Natural killer cell (primary cell): ENCODE results near the gene KMO. TPM values are rescaled to one million over a fixed set of nuclear protein-coding genes. Genes with fewer than 3 reads are reported as not detected.

ENCODE experiments used
- ATAC-seq, 3 donors: fragments of 150-1000 bp in 2 of 3; fragments of 200-7000 bp in 1 of 3; cut with Tn5 transposase; 1 replicate in 1 of 3; 2 replicates in 2 of 3; pipeline ENCODE4 v1.10.0; 2021; ENCODE audit warnings: mild to moderate bottlenecking in 2 of 3, moderate library complexity in 2 of 3
- DNase-seq, 2 donors: peaks; one replicate each; pipeline versions ENCODE4 v3.0.0 to v3.0.0-alpha.2; 2013 to 2021; ENCODE audit warnings: mixed read lengths in 1 of 2
- H3K27ac ChIP-seq: one replicate; pipeline ENCODE4 v1.5.1; 2013; ENCODE audit warnings: mild to moderate bottlenecking, low read length
- H3K27me3 ChIP-seq: one replicate; pipeline ENCODE4 v1.6.1; 2013; ENCODE audit warnings: low read length; ENCODE audit not compliant: control insufficient read depth, insufficient read depth
- H3K36me3 ChIP-seq: one replicate; pipeline ENCODE4 v1.6.1; 2013; ENCODE audit warnings: low read length; ENCODE audit not compliant: control insufficient read depth, insufficient read depth
- H3K4me1 ChIP-seq: one replicate; pipeline ENCODE4 v1.6.1; 2013; ENCODE audit warnings: low read length; ENCODE audit not compliant: control insufficient read depth, insufficient read depth
- H3K4me3 ChIP-seq: one replicate; pipeline ENCODE4 v1.5.1; 2013; ENCODE audit warnings: low read length
- H3K9me3 ChIP-seq: one replicate; pipeline ENCODE4 v1.6.1; 2013; ENCODE audit warnings: low read length; ENCODE audit not compliant: control insufficient read depth, insufficient read depth
- H3K27ac Mint-ChIP-seq, 2 donors: one replicate each; pipeline ENCODE4 v1.8.0; 2022; ENCODE audit warnings: mild to moderate bottlenecking in 2 of 2, mixed read lengths in 2 of 2, moderate library complexity in 1 of 2
- H3K27me3 Mint-ChIP-seq, 2 donors: one replicate each; pipeline ENCODE4 v1.8.0; 2022; ENCODE audit warnings: low read depth in 2 of 2, mixed read lengths in 2 of 2
- H3K36me3 Mint-ChIP-seq: one replicate; pipeline ENCODE4 v1.8.0; 2022; ENCODE audit warnings: mixed read lengths
- H3K4me1 Mint-ChIP-seq, 2 donors: one replicate each; pipeline ENCODE4 v1.8.0; 2022; ENCODE audit warnings: mixed read lengths in 2 of 2
- H3K4me3 Mint-ChIP-seq: one replicate; pipeline ENCODE4 v1.8.0; 2022; ENCODE audit warnings: mild to moderate bottlenecking, moderate library complexity, mixed read lengths
- H3K9me3 Mint-ChIP-seq, 2 donors: one replicate each; pipeline ENCODE4 v1.8.0; 2022; ENCODE audit warnings: mixed read lengths in 2 of 2
- WGBS: methylation state at CpG from one replicate; pipeline ENCODE4 v1.1.7; 2013; ENCODE audit warnings: missing lambda C conversion rate; ENCODE audit not compliant: insufficient coverage; 5-methylcytosine and 5-hydroxymethylcytosine counted together
- intact Hi-C: fragments of 100-400 bp; cut with micrococcal nuclease; formaldehyde crosslinking; loops from one replicate; pipeline ENCODE4 v1.14.2; 2022
- total RNA-seq, 4 donors: library from RNA; stranded (reverse); fragments of 120-200 nt in 1 of 4; gene quantifications; one replicate each; pipeline versions ENCODE4 v1.2.3 to v1.2.4, GENCODE V29; 2013 to 2022
- TF ChIP-seq, protein P1 (sequence below): fragments of 200-600 bp; IDR thresholded peaks from one replicate; pipeline ENCODE4 v1.8.0; 2022; ENCODE audit warnings: antibody characterized with exemption

KMO gene
- total RNA-seq, 3 donors from 2014 or later (not counting 1 experiment from before 2014, with no cell fraction given), result 0.97 to 1.1 TPM; not detected in 1

DNA sequence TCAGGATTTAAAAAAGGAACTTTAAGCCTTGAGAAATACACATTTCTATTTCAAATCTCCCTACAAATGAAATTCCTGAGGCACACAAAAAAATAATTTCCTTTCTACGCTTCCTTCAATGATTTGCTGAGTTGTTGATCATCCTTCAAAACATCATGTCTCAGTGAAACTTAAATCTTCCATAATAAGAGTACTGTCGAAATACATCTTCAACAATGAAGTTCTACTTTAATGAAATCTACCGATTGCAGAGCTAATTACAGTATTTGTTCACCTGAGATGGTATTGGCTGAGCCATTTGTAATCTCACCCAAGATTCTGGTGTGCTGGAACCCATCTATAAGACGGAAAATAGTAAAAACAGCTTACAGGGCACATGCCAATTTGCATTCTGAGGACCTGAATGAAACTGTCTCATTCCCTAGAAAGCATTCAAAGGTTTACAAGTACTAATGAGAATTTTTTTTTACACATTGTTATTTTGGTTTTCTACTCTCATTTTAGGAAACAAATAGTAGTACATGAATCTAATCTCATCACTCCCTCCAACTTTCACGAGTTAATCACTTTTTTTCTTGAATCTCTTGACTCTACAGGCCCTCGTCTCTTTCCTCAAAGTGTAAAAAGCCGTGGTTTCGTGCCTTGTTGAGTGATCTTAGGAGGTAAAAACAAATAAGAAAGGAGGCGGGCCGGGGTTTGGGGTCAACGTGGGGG lies 106.9 kb downstream of the KMO start:
- intact Hi-C loops, result loop anchor here (5.0 kb wide), 1 partner anchor 117 kb away; no protein-coding TSS in a partner anchor
- peaks cover 22 to 31% of the 10 kb centered on the region in 2 donors for H3K4me1 Mint-ChIP-seq
- H3K27ac ChIP-seq, result no peak overlapping the region

DNA sequence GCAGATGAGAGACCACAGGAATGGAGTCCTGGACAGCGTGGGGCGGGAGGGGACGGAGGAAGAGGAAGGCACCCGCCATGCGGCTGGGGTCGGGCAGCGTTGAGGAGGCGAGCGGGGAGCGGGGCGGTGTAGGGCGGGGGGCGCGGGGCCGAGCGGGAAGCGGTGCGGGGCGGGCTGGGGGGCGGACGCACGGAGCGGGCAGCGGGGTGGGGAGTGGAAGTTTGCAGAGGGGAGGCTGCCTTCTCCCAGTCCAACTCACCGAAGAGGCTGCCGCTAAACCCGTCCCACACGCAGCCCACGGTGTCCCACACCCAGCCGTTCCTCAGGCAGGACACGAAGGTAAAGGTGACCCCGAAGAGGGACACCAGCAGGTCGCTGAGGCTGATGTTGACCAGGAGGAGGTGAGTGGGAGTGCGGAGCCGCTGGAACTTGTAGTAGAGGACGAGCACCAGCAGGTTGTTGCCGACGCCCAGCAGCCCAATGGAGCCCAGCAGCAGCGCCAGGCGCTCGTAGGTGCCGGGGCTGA lies 107.5 kb downstream of the KMO start:
- Mint-ChIP-seq H3K9me3 (no peaks in the 10 kb centered on the region), H3K4me3 (peak overlapping the region; percentile 73), H3K27me3 (no peaks in the 10 kb centered on the region), H3K36me3 (no peaks in the 10 kb centered on the region), H3K4me1 (peaks cover 22 to 31% of the 10 kb centered on the region in 2 donors), H3K27ac (peak overlapping the region in 1 of 2 donors; percentile 44)
- H3K4me3 ChIP-seq, result peak overlapping the region; percentile 97
- H3K36me3 ChIP-seq, result no peaks in the 10 kb centered on the region
- no peaks in the 10 kb centered on the region for H3K9me3 ChIP-seq
- H3K4me1 ChIP-seq, result peaks cover 5% of the 10 kb centered on the region
- H3K27me3 ChIP-seq, result no peaks in the 10 kb centered on the region
- WGBS, result under 1% methylated on average over 25 of the region's 42 CpGs
- TF ChIP-seq, protein P1, sequence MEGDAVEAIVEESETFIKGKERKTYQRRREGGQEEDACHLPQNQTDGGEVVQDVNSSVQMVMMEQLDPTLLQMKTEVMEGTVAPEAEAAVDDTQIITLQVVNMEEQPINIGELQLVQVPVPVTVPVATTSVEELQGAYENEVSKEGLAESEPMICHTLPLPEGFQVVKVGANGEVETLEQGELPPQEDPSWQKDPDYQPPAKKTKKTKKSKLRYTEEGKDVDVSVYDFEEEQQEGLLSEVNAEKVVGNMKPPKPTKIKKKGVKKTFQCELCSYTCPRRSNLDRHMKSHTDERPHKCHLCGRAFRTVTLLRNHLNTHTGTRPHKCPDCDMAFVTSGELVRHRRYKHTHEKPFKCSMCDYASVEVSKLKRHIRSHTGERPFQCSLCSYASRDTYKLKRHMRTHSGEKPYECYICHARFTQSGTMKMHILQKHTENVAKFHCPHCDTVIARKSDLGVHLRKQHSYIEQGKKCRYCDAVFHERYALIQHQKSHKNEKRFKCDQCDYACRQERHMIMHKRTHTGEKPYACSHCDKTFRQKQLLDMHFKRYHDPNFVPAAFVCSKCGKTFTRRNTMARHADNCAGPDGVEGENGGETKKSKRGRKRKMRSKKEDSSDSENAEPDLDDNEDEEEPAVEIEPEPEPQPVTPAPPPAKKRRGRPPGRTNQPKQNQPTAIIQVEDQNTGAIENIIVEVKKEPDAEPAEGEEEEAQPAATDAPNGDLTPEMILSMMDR, result no peak
- peak overlapping the region; percentile 79 for H3K27ac ChIP-seq
- no peak for DNase-seq
- intact Hi-C loops, result loop anchor here (1.0 to 5.0 kb wide), 3 partner anchors 117 to 1613 kb away; no protein-coding TSS in a partner anchor
- ATAC-seq, result peak; percentile 6 to 22 (median 12)

More for the DNA sequence above, 106.9 kb downstream of the KMO start:
- Mint-ChIP-seq H3K36me3 (no peaks in the 10 kb centered on the region), H3K4me3 (peak overlapping the region; percentile 73), H3K27me3 (no peaks in the 10 kb centered on the region), H3K27ac (peak overlapping the region; percentile 40 to 44), H3K9me3 (no peaks in the 10 kb centered on the region)
- 16% methylated on average over 10 of the region's 11 CpGs for WGBS
- H3K36me3 ChIP-seq, result no peaks in the 10 kb centered on the region
- ATAC-seq, result no peak
- H3K27me3 ChIP-seq, result no peaks in the 10 kb centered on the region
- DNase-seq, result peak in 1 of 2 donors; percentile 39
- H3K4me1 ChIP-seq, result peaks cover 5% of the 10 kb centered on the region
- H3K9me3 ChIP-seq, result no peaks in the 10 kb centered on the region
- TF ChIP-seq, protein P1, result no peak
- peak overlapping the region; percentile 97 for H3K4me3 ChIP-seq

DNA sequence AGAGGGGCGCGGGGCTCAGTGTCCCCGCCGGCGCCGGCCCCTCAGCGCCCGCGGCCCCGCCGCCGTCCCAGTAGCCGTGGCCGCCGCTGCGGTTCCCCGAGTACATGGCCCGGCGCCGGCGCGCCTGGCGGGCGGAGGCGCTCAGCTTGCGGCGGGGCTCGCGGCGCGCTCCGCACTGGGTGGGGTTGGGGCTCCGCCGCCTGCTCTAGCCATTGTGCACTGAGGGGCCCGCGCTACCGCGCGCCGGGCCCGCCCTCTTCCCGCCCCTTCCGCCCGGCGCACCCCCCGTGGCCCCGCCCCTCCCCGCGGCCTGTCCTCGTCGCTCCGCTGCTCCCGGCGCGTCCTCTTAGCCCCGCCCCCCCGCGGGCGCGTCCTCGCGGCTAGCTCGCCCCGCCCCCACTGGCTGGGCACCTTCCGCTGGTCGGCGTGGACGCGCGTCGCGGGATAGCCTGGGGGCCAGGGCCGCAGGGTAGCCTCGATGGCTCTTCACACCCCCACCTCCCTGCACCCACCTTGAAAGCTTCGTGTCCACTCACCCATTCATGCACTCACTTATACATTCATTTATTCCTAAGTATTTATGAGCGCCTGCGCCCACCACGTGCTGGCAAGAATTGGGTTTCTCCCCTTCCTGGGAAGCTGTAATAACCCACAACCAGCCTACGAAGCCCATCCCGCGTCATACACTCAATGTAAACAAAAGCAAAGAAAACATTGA lies 108.1 kb downstream of the KMO start, which contains the start of the genes CHML and OPN3:
CHML (minus strand) TSS at position 221 of the 718 bp plus-strand sequence. CDS start 4,603 bp downstream, outside the sequence.
OPN3 (minus strand) TSS at position 221 of the 718 bp plus-strand sequence; CDS start at position 106, 115 bp downstream.
- Histone ChIP-seq H3K4me1 (peaks cover 5% of the 10 kb centered on the region), H3K27me3 (no peaks in the 10 kb centered on the region), H3K36me3 (no peaks in the 10 kb centered on the region), H3K9me3 (no peaks in the 10 kb centered on the region), H3K4me3 (peak within 1 kb of the TSS; percentile 97), H3K27ac (peak within 1 kb of the TSS; percentile 79)
- no peaks in the 10 kb centered on the region for H3K9me3 Mint-ChIP-seq
- DNase-seq, result peak; percentile 87 to 94
- peak within 1 kb of the TSS; percentile 44 to 61 for H3K27ac Mint-ChIP-seq
- intact Hi-C loops, result loop anchor here (1.0 to 5.0 kb wide), 2 partner anchors 207 to 1612 kb away; no protein-coding TSS in a partner anchor
- WGBS, result 5% methylated on average over 81 of the region's 81 CpGs
- H3K27me3 Mint-ChIP-seq, result no peaks in the 10 kb centered on the region
- H3K36me3 Mint-ChIP-seq, result no peaks in the 10 kb centered on the region
- TF ChIP-seq, protein P1, result no peak
- H3K4me3 Mint-ChIP-seq, result peak within 1 kb of the TSS; percentile 82
- ATAC-seq, result peak; percentile 94 to 98 (median 96)
- peaks cover 22 to 31% of the 10 kb centered on the region in 2 donors for H3K4me1 Mint-ChIP-seq
